8988T (cell line): ENCODE measurements around the gene MME.
"Not testable (repeated sequence)": the region's sequence is repeated elsewhere in the genome, so short reads cannot be mapped to it uniquely, and the experiment has no call there.

Experiments
- DNase-seq: peaks from one replicate; pipeline ENCODE4 v3.0.0; 2011

Gene MME

GRCh38 chr3:155194973-155195957, 115.1 kb downstream of the MME start:
- no peak for DNase-seq

GRCh38 chr3:155196131-155197021, 116.3 kb downstream of the MME start:
- no peak for DNase-seq

GRCh38 chr3:155197786-155198185, 117.7 kb downstream of the MME start:
- DNase-seq, result no peak

GRCh38 chr3:155202626-155203025, 122.5 kb downstream of the MME start:
- no peak for DNase-seq

GRCh38 chr3:155204851-155205250, 124.7 kb downstream of the MME start:
- no peak for DNase-seq

GRCh38 chr3:155208183-155208800, 128.2 kb downstream of the MME start:
- DNase-seq, result no peak

GRCh38 chr3:155210736-155211135, 130.6 kb downstream of the MME start:
- DNase-seq, result no peak

- no peak for DNase-seq
Observed at GRCh38 chr3:155211266-155211665, 131.1 kb downstream of the MME start.

- no peak for DNase-seq
Observed at GRCh38 chr3:155211940-155212339, 131.8 kb downstream of the MME start.

- DNase-seq, result not testable (repeated sequence)
Observed at GRCh38 chr3:155216007-155216406, 135.9 kb downstream of the MME start.

- no peak for DNase-seq
Observed at GRCh38 chr3:155217591-155217990, 137.5 kb downstream of the MME start.

GRCh38 chr3:155218462-155218861, 138.3 kb downstream of the MME start:
- DNase-seq, result no peak

GRCh38 chr3:155219106-155219505, 139.0 kb downstream of the MME start:
- no peak for DNase-seq

- no peak for DNase-seq
Observed at GRCh38 chr3:155225417-155225816, 145.3 kb downstream of the MME start.

- no peak for DNase-seq
Observed at GRCh38 chr3:155227141-155227540, 147.0 kb downstream of the MME start.

GRCh38 chr3:155228676-155229075, 148.6 kb downstream of the MME start:
- DNase-seq, result no peak

GRCh38 chr3:155229086-155229485, 149.0 kb downstream of the MME start:
- no peak for DNase-seq

GRCh38 chr3:155230382-155230781, 150.3 kb downstream of the MME start:
- DNase-seq, result no peak

GRCh38 chr3:155231792-155232191, 151.7 kb downstream of the MME start:
- no peak for DNase-seq

GRCh38 chr3:155232605-155233004, 152.5 kb downstream of the MME start:
- DNase-seq, result no peak

- DNase-seq, result no peak
Observed at GRCh38 chr3:155233213-155233612, 153.1 kb downstream of the MME start.
